GM19438 (cell line): ENCODE measurements around the gene CHN2.
"Not testable (repeated sequence)": the region's sequence is repeated elsewhere in the genome, so short reads cannot be mapped to it uniquely, and the experiment has no call there.

Experiments
- ATAC-seq: cut with Tn5 transposase; IDR thresholded peaks from one replicate; pipeline ENCODE4 v1.9.1; 2021; ENCODE audit warnings: low read depth; ENCODE audit not compliant: unreplicated experiment

Gene CHN2

GRCh38 chr7:29254591-29254990 lies 60.0 kb downstream of the CHN2 start:
- ATAC-seq, result no peak

GRCh38 chr7:29255199-29255878 lies 60.8 kb downstream of the CHN2 start:
- ATAC-seq, result no peak

- ATAC-seq, result no peak
These were observed 61.5 kb downstream of the CHN2 start for GRCh38 chr7:29255906-29256692.

GRCh38 chr7:29256693-29257002 lies 62.1 kb downstream of the CHN2 start:
- ATAC-seq, result no peak

- no peak for ATAC-seq
These were observed 64.4 kb downstream of the CHN2 start for GRCh38 chr7:29258951-29259350.

- no peak for ATAC-seq
These were observed 67.8 kb downstream of the CHN2 start for GRCh38 chr7:29262191-29262917.

GRCh38 chr7:29263601-29264207 lies 69.1 kb downstream of the CHN2 start:
- not testable (repeated sequence) for ATAC-seq

GRCh38 chr7:29265208-29265923 lies 70.8 kb downstream of the CHN2 start:
- ATAC-seq, result no peak

- no peak for ATAC-seq
These were observed 75.4 kb downstream of the CHN2 start for GRCh38 chr7:29269935-29270334.

- ATAC-seq, result peak; percentile 61
These were observed 76.2 kb downstream of the CHN2 start for GRCh38 chr7:29270594-29271318.

GRCh38 chr7:29271319-29271658 lies 76.7 kb downstream of the CHN2 start:
- ATAC-seq, result peak; percentile 10

- no peak for ATAC-seq
These were observed 77.5 kb downstream of the CHN2 start for GRCh38 chr7:29272057-29272456.

GRCh38 chr7:29274146-29275017 lies 79.8 kb downstream of the CHN2 start:
- no peak for ATAC-seq

- ATAC-seq, result no peak
These were observed 80.4 kb downstream of the CHN2 start for GRCh38 chr7:29275018-29275318.

GRCh38 chr7:29275493-29275892 lies 80.9 kb downstream of the CHN2 start:
- peak; percentile 50 for ATAC-seq

GRCh38 chr7:29276199-29276598 lies 81.6 kb downstream of the CHN2 start:
- ATAC-seq, result no peak

- ATAC-seq, result no peak
These were observed 82.2 kb downstream of the CHN2 start for GRCh38 chr7:29276806-29277205.

- ATAC-seq, result no peak
These were observed 83.1 kb downstream of the CHN2 start for GRCh38 chr7:29277436-29278215.
